Stimulated activated CD4-positive, alpha-beta T cell treated with anti-CD3 and anti-CD28 coated beads, Interleukin-1b, Interleukin-23, amount 100 ng/mL, for 1 hour (primary cell): ENCODE measurements around the gene PABPN1.

ENCODE experiments used
- DNase-seq, 2 donors: peaks; one replicate each; pipeline ENCODE4 v3.0.0-alpha.2; 2020; ENCODE audit warnings: low read depth in 2 of 2

PABPN1 gene

GRCh38 chr14:23358042-23358441, 36.8 kb downstream of the PABPN1 start:
- no peak for DNase-seq

DNA sequence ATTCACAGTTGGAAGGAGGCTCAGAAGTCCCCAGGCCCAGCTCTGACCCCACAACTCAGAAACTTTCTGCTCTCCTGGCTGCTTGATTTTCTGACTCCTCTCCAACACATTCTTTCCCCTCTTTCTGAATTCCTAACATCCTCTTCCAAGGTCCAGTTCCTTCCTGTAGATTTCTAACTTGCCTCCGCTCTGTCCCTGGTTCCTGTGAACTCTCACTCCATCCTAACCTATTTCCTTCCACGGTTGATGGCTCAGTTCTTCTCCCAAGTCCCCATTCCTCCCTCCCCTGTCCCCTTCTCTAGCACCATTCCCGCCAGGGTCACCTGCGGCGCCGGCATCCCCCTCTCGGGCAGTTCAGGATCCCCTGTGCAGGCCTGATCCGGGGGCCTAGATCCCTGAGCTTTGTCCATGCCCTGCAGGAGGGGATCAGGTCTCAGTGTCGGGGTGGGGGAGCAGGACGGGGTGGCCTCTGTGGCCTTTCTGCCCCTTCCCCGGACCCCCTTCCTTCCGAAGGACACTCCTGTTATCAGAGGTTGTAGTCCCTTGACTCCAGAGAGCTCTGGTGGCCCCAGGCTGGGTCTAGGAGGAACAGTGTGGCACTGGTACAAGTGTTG, 37.4 kb downstream of the PABPN1 start:
- DNase-seq, result no peak

DNA sequence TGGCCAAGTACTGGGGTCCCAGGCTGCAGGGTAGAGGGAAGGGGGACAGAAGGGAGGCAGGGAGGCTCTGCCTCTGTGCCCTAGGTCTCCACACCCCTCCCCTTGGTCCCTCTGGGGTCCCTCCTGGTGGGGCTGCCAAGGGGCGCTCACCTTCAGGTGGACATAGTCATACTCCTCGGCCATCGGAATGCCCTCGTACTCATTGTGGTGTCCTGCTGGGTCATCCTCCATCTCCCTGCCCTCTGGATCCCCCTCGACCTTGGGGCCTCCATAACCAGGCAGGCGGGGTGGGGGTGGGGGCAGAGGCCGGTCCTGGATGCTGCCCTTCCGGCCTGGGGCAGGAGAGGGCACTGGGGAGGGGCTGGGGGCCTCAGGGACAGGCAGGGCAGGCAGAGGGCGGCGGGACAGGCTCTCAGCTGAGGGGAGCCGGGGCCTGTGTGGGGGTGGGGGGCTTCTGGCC, 37.9 kb downstream of the PABPN1 start:
- DNase-seq, result no peak

DNA sequence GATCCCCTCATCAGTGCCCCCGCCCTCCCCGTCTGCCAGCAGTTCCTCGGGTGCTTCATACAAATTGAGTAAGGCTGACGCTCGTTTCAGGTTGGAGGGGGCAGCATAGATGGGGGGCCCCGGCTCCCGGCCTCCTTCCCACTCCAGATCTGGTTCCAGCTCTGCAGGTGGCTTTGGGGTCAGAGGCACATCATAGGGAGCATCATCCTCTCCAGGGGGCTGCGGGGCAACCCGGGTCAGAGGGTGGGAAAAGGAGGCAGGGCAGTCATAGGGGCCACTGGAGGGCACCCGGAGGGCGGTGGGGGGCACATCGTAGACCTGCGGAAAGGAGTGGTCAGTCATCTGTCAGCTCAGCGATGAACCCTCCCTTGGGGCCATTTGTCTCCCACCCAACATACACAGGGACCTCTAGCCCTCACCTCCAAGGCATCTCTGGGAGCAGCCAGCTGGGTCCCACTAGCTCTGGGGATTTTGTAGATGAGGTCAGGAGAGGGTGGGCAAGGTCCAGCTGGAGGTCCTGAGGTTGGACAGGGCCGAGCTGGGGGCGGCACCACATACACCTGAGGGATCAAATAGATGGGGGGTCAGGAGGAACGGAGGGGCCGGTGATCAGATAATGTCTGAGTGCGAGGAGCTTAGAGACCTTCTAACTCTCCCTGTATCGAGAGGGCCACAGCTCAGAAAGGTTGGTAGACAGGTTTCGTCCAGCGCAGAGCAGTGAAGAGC, 38.6 kb downstream of the PABPN1 start:
- no peak for DNase-seq

DNA sequence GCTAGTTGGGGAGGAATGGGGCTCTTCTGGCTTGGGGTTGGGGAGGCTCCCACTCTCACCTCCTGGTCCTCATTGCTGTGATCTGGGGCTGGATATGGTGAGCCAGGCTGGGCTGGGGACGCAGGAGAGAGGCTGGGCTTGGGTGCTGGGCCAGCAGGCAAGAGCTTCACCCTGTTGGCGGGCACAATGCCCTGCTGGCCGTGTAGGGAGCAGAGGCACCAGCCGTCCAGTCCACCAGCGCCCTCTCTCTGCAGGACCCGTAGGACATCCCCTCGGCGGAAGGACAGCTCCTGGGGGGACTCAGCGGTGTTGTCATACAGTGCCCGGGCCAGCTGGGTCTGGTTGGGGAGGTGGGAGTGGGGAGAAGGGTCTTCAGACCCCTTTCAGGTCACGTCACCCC, 39.2 kb downstream of the PABPN1 start:
- no peak for DNase-seq

DNA sequence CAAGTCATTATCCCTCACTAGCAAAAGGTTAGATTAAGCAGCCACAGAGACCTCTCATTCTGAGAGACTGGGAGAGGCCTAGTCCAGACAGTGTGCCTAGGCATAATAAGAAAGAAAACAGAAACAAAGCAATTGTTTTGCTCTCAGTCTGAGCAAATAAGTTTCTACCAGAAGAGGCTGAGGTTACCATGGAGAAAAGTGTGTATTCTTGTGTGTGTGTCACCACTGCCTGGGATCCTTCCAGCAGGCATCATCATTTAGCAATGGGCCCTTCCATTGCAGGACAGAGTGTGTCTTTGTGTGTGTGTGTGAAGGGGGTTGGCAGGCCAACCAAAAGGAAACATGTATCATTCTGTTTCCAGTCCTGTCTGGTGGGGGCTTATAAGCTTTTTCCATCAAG, 40.1 kb downstream of the PABPN1 start:
- DNase-seq, result no peak

DNA sequence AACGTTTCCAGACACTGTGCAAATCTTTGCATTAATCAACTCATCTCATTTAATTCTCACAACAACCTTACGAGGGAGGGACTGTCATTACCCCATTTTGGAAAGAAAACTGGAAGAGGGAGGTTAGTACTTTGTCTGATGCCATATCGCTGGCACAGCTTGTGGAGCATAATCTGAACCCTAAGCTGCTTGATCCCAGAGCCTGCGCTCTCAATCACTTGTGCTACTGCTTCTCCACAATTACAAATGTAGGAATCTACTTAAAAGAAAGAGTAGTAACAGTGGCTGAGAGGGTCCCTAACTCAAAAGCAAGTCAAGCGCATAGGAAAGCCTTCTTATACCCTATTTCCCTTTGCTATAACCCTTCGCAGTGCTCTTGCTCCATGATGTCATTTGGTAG, 40.5 kb downstream of the PABPN1 start:
- DNase-seq, result no peak

DNA sequence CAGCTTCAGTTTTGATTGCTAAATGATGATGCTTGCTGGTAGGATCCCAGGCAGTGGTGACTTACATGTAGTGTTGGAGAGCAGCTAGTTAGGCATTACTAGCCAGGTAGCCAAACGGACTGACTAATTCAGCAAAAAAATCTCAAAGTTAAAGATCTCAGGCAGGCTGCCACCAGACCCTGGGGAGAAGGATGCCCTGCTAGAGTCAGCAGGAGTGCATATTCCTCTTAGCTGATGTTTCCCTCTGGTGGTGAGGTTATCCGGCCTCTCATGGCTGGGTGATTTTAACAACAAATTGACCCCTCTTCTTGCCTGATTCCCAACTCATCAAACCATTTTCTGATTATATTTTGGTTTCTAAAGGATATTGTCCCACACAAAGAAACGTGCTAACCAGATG, 40.9 kb downstream of the PABPN1 start:
- no peak for DNase-seq

DNA sequence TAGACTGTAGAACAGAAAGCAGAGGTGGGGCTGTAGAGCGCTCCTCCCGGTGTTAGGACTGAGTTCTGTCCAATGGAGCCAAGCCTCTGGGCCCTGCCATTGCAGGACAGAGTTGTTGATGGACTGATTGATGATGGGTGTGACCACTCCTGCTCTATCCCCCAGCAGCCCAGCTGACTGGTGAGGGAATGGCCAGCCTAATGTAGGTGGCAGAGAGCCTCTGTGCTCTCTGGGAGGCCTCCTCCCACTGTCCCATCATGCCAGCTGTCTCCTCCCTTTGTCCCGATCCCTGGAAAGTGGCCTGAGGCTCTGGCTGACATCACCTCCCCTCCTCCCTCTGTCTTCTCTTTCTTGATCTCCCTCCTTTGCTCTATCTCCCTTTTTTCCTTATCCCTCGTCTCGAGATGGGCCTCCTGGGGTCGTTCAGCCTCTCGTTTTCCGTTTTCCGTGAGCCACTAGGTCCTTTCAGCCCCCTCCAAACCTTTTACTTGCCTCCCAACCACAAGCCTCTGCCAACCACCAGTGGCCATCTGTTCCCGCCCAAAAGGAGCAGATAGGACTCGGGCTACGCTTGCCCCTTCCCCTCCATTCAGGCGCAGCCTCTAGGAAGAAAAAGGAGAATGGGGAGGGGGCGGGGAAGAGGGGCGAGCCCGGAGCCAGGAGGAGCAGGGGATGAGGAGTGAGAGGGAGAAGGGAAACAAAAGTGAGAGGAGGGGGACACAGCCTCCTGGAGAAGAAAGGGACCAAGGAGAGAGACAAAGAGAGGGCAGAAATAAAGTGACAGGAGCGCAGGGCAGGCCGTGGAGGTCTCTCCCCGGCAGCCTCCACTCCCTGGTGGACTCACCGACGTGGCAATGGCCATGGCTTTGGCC, 43.1 kb downstream of the PABPN1 start:
- DNase-seq, result no peak

DNA sequence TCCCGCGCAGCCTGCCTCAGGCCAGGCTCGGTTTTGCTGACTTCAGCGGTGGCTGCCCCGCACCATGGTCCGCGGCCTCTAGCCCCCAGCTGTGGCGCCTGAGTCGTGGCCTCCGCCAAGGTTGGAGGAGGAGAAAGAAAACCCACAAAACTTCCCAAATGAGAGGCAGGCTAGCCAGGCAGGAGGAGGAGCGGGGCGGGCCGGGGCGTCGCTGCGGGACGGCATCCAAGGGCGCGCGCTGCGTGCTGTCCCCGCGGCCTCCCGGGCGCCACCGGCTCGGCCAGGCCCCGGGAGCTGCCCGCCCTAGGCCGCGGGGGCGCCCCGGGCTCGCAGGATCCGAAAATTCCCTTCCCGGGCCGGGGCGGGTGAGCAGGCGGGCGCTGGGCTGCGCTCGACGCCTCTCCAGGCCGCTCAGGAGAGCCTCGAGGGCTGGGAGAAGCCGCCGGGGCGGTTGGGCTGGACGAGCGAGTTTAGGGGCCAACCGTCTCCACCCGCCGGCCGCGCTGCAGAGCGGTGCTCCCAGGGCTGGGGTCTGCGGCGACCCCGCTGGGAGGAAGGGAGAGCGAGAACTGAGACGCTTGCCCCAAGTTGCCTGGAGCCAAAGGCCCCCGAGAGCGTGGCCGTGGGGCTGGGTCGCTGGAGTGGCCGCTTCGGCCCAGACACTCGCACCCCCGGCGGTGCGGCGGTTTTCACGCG, 43.9 kb downstream of the PABPN1 start, which contains the start of gene EFS:
Gene EFS, minus strand, starts transcription at position 137 of the 696 bp plus-strand sequence. CDS start 147 bp downstream, outside the sequence.
- DNase-seq, result no peak

DNA sequence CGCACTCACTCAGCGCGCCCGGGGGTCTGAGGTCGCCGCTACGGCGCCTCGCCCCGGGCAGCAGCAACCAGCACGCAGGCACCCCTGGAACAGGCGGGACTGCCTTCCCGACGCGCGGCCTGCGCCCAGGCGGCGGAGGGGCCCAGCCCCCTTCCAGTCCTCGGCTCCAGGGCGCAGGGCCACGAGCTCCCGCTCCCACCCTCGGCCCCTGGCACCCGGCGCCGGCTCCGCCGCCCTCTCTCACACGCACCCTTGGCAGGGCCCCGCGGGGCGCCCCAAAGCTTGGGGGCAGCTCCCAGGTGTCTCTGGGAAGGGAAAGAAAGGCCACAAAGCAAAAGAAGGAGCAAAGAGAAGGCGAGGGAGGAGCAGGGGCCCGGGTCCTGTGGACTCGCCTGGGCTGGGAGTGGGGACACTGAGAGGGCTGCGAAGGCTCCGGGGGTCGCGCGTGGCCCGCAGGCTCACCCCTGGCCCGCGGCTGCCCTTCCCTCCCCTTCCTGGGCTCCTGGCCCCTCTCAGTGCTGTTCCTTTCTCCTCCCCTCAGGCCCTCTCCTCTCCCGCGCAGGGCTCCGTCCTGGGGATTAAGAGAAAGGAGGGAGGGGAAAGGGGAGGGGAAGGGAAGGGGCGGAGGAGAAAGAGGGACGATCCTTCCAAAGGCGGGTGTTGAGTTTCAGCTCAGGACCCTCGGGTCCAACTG, 44.6 kb downstream of the PABPN1 start:
- DNase-seq, result no peak

DNA sequence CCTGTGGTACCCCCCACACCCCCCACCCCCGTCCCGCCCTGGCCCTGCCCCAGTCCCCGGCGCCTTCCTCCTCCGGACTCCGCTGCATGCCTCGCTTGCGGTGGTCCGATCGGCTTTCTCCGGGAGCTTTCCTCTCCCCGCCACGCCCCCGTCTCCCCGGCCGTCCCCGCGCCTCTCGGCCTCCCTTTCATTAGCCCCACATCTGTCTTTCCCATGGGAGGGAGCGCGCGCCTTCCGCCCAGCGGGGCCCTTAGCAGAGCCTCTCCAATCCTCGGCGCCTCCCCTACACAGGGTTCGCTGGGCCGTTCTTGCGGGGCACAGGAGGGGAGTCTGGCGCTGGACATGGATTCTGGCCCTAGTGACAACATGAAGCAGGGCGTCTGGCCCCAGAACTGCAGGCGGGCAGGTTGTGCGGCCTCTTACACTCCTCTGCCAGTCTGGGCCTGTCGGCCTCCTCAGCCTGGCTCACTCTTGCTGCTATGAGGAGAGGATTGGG, 45.2 kb downstream of the PABPN1 start:
- no peak for DNase-seq

DNA sequence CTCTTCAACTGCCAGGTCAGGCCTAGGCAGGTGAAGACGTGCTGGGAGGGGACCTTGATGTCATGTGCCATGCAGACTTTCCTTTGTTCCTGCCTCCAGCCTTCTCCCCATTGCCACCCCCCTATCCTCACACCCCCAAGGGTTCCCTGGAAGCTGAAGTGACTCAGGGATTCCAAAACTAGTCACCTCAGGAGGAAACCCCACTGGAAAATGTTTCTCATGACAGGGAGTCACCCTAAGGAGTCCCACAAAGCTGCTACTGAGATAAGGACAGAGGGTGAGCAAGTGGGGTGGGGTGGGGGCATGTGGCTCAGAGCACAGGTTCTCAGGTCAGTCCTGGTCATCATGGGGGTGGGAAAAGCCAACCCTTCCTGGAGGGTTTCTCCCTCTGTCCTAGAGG, 49.0 kb downstream of the PABPN1 start:
- no peak for DNase-seq

DNA sequence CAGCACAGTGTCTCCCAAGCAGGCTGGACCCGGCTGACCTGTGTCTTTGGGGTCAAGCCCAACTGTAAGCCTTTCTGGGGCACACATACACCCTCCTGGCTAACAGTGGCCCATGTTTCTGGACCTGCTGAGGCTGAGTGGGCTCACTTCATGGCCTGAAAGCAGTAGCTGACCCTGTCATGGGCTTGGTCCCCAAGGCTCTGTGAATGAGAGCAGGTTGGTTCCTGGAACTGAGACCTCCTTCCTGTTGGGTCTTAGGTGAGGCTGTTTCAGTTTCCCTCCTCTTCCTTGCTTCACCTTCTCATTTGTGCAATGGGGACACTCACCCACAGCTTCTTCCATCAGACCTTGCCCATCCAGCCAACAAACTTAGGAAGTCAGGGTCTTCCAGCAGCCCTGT, 50.6 kb downstream of the PABPN1 start:
- no peak for DNase-seq

GRCh38 chr14:23372509-23372908, 51.3 kb downstream of the PABPN1 start, which contains the start of gene IL25:
Gene IL25 (plus strand): TSS chr14:23372809.
- DNase-seq, result no peak

GRCh38 chr14:23373041-23373440, 51.8 kb downstream of the PABPN1 start:
- DNase-seq, result no peak
